Measurements from ENCODE around the gene FBXO36. TPM values are rescaled to one million over a fixed set of nuclear protein-coding genes. Genes with fewer than 3 reads are reported as not detected.
A peak's percentile ranks its signal among the peaks of the same experiment; 100 is the strongest.

Gene FBXO36
- total and polyA plus RNA-seq, 10 of the 15 experiments (the other 5 are each of a cell fraction or from before 2014, with no cell fraction given): 0.79 to 2.7 (median 1.3) TPM

- CTCF ChIA-PET: no interaction called here
- WGBS (ENCODE audit: insufficient coverage, insufficient replicate concordance, low lambda C conversion rate, missing lambda C conversion rate): 82% methylated on average over 6 of the region's 6 CpGs
- TF ChIP-seq ZNF592 (IDR thresholded peaks at IDR 0.05): no peak
Measured at GRCh38 chr2:229879191-229879950, 42.9 kb upstream of the FBXO36 start.

More at GRCh38 chr2:229879191-229879950, 42.9 kb upstream of the FBXO36 start:
- ChIA-PET RAD21 (ENCODE audit: unreplicated experiment) (no interaction called here), POLR2A (no interaction called here), SMC1A (ENCODE audit: uncharacterized antibody, unreplicated experiment) (interaction anchor here (0.7 to 1.6 kb wide), 5 partner anchors 8 to 76 kb away, joined by 3 to 5 read pairs (median 3); no protein-coding TSS in a partner anchor)
- no peak for DNase-seq (ENCODE audit: low read depth, low spot score)
- ATAC-seq: no peak
- H3K36me3 ChIP-seq (ENCODE audit: control insufficient read depth in 2 of 2, insufficient read depth in 2 of 2, low read length in 1 of 2): peaks cover 2 to 26% of the 10 kb centered on the region in 2 experiments
- H3K4me3 ChIP-seq: no peak overlapping the region
- H2AFZ ChIP-seq (ENCODE audit: control insufficient read depth, low read depth, low read length): no peak overlapping the region
- in situ Hi-C loops (cut with MboI): no loop called here
- H3K9ac ChIP-seq (ENCODE audit: control insufficient read depth, insufficient read depth, low read length): no peak overlapping the region
- H3K27ac ChIP-seq (ENCODE audit: control insufficient read depth, insufficient read depth): no peak overlapping the region
- FAIRE-seq: peak; percentile 54
- no peaks in the 10 kb centered on the region for H3K9me3 ChIP-seq (replicated peaks; ENCODE audit: control insufficient read depth, insufficient read depth, low read length)
- H3K4me1 ChIP-seq (ENCODE audit: control insufficient read depth, insufficient read depth, low read length): no peaks in the 10 kb centered on the region
- H3K79me2 ChIP-seq (ENCODE audit: control insufficient read depth, insufficient read depth, low read length): peaks cover 33% of the 10 kb centered on the region
- no peak overlapping the region for H3K4me2 ChIP-seq (ENCODE audit: control insufficient read depth, insufficient read depth)
- BruUV-seq (replicated peaks): TSS peak; percentile 36
- H3K27me3 ChIP-seq (replicated peaks in 1 of 2; ENCODE audit: control insufficient read depth in 2 of 2, insufficient read depth in 2 of 2, low read length in 1 of 2): no peaks in the 10 kb centered on the region
- H4K20me1 ChIP-seq (ENCODE audit: control insufficient read depth, insufficient read depth): no peaks in the 10 kb centered on the region
- intact Hi-C loops (cut with micrococcal nuclease; ENCODE audit: unreplicated experiment): no loop called here

All from GM12878 (cell line).